NCI-H2171 treated with DMSO at 0.1 percent for 48 hours (cell line): ENCODE data around the gene BMPR2.
"Not testable (repeated sequence)": the region's sequence is repeated elsewhere in the genome, so short reads cannot be mapped to it uniquely, and the experiment has no call there.

Experiments
- DNase-seq: peaks from one replicate; lab custom pipeline; 2025; lab: John Stamatoyannopoulos, UW

Gene BMPR2

DNA sequence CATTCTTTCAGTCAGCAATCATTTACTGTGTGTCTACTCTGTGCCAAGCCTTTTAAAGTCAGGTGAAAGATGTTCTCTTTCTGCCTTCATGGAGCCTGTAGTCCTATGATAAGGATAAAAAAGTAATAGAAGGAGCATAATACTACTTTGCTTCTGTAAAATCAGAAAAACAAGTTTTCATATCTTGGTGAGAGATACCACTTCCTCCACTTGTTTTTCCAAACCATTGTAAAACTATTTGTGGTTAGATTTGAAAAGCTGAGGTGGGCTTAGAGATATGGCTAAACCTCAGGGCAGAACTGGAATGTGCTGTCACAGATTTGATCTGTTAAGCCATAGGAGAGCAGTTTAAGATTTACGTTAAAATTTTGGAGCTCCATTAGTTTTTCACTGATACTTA, 153.9 kb downstream of the BMPR2 start:
- no peak for DNase-seq

DNA sequence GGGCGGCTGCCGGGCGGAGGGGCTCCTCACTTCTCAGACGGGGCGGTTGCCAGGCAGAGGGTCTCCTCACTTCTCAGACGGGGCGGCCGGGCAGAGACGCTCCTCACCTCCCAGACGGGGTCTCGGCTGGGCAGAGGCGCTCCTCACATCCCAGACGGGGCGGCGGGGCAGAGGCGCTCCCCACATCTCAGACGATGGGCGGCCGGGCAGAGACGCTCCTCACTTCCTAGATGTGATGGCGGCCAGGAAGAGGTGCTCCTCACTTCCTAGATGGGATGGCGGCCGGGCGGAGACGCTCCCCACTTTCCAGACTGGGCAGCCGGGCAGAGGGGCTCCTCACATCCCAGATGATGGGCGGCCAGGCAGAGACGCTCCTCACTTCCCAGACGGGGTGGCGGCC, 159.2 kb downstream of the BMPR2 start:
- not testable (repeated sequence) for DNase-seq

DNA sequence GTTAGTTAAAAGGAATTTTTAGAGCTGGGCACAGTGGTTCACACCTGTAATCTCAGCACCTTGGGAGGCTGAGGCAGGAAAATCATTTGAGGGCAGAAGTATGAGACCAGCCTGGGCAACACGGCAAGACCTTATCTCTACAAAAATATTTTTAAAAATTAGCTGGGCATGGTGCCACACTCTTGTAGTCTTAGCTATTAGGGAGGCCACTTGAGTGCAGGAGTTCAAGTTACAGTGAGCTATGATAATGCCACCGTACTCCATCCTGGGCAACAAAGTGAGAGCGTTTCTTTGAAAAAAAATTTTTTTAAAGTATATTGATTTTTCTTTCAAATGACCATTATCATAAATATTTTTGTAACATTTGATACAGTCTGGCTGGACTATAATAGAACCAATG, 165.0 kb downstream of the BMPR2 start:
- peak; percentile 90 for DNase-seq

DNA sequence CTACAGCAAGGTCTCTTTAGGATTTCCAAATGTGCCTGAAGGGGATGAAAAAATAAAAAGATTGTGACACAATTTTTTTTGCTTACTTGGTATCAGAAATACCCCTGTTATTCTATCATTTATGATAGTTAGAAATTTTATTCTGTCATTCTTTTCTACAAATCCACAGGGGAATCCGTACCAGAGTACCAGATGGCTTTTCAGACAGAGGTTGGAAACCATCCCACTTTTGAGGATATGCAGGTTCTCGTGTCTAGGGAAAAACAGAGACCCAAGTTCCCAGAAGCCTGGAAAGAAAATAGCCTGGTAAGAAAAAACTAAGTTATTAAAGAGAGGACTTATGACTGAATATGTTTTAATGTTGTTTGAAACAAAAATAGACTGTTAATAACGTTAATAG, 166.0 kb downstream of the BMPR2 start:
- peak; percentile 89 for DNase-seq

DNA sequence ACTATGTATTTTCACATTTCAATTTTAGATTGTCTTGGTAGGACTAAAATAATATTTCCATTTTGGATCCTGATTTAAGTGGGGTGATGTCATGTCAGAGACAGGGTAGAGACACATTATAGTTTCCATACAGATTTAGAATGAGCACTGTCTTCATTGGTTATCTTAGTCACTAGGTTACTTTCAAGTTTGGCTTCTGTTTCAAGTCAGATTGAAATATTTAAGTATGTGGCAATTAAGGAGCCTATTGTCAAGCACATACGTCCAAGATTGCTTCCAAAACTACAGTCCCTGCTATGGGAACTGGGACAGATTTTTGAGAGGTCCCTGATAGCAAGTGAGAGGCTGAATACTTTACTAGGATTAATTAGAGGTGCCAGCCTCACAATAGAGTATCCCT, 169.4 kb downstream of the BMPR2 start:
- DNase-seq: peak; percentile 25

DNA sequence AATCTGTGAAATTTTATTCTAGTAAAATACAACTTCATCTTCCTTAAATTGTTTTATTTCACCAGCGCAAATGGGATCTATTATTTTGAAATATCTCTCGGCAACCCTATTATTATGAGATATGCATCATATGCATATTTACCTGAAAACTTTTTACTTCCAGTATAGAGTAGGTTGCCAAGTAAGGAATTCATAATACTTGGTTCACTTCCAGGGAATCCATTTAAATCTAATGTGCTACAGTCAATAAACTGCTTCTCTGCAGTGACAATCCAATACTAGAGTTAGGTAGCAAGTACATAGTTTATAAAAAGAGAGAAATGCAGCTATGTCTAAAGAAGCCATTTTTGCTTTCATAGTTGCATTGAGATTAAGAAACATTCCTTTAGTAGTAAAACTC, 169.8 kb downstream of the BMPR2 start:
- DNase-seq: no peak

DNA sequence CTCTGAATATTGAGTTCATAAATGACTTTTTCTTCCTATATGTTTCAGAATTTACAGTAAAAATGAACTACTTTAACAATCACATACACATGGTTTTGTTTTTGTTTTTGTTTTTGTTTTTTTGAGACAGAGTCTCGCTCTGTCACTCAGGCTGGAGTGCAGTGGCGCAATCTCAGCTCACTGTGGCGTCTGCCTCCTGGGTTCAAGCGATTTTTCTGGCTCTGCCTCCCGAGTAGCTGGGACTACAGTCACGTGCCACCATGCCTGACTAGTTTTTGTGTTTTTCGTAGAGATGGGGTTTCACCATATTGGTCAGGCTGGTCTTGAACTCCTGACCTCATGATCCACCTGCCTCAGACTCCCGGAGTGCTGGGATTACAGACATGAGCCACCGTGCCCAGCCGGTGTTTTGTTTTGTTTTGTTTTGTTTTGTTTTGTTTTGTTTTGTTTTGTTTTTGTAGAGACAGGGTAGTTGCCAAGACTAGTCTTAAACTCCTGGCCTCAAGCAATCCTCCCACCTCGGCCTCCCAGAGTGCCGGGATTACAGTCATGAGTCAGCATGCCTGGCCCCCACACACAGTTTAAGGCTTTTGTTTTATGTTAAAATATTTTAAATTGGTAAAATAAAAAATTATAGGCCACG, 170.5 kb downstream of the BMPR2 start:
- not testable (repeated sequence) for DNase-seq

DNA sequence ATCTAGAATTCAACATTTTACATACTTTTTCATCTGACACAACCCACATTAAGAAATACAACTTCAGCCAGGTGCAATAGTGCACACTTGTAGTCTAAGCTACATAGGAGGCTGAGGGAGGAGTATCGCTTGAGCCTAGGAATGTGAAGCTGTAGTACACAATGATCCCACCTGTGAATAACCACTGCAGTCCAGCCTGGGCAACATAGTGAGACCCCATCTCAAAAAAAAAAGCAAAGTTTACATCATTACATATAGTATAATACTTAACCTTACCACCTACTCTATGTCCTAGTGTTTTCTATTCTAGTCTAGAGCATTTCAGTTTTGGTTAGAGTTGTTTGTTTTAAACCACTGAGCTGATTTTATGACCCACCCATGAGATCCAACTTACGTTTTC, 172.1 kb downstream of the BMPR2 start:
- DNase-seq: no peak

DNA sequence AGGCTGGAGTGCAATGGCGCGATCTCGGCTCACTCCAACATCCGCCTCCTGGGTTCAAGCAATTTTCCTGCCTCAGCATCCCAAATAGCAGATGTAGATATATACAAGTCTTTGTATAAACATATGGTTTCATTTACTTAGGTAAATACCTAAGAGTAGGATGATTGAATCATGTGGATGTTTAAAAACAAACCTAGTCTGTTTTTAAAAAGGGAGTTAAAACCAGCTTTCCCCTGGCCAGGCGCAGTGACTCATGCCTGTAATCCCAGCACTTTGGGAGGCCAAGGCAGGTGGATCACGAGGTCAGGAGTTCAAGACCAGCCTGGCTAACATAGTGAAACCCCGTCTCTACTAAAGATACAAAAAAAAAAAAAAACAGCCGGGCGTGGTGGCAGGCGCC, 174.9 kb downstream of the BMPR2 start:
- peak; percentile 37 for DNase-seq

DNA sequence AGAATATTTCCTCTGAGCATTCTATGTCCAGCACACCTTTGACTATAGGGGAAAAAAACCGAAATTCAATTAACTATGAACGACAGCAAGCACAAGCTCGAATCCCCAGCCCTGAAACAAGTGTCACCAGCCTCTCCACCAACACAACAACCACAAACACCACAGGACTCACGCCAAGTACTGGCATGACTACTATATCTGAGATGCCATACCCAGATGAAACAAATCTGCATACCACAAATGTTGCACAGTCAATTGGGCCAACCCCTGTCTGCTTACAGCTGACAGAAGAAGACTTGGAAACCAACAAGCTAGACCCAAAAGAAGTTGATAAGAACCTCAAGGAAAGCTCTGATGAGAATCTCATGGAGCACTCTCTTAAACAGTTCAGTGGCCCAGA, 179.2 kb downstream of the BMPR2 start:
- DNase-seq: no peak

DNA sequence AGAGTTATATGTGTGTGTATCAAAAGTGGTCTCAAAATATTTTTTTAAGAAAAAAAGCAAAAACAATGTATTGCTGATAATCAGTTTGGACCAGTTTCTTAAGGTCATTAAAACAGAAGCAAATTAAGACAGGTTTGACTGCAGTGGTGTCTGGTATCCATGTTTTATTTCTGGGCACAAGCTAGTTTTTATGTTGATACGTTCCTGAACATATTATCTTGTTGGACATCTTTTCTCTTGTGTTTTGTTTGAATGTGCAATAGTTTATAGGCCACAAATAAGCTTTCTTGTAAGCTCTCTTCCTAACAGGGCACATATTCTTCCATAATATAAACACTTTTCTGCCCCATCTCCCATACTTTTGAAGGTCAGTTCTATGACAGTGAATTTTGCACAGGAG, 184.1 kb downstream of the BMPR2 start:
- DNase-seq: no peak

DNA sequence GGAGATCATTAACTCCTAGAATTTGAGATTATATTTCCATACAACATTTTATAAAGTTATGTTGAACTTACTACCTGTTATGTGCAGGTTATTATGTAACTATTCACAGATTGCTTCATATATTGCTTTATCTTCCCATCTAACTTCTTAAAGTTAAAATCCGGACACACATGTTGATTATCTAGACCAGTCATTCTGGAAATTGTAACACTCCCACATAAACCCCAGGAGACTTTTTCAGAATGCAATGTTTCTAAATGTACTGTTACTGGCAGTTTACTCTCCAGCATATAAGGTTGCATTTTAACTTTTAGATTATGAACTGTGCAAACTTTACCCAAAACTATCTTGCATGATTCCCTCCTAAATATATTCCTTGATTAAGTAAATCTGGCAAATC, 188.1 kb downstream of the BMPR2 start:
- no peak for DNase-seq

DNA sequence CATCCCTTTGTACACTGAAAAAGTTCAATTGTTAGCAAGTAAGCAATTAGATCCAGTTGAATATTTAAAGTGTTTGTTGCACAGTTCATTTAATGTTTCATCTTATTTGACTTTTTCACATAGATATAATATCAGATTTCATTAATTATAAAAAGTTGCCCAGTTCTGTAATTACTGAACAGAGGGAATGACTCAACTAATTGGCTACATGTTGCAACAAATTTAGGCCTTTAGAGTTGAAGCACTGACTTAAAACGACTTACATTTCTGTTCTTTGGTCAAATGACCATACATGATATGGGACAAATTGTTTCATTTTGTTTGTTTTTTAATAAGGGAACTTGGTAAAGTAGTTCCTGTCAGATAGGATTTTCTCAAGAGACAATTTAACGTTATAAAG, 190.2 kb downstream of the BMPR2 start:
- no peak for DNase-seq

DNA sequence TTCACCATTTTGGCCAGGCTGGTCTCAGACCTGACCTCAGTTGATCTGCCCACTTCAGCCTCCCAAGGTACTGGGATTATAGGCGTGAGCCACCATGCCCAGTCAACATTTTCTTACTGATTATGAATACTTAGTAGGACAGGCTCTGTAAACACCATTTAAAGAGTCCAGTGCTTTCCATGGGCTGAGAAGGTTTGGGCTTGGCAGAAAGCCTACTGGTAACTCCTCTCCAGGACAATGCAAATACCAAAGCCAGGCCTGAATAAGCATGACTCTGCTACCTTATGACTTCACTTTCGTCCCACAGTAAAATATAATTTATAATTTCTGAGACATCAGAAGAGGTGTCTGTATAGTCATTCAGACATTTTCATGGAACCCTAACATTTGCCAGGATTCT, 198.4 kb downstream of the BMPR2 start:
- DNase-seq: no peak

DNA sequence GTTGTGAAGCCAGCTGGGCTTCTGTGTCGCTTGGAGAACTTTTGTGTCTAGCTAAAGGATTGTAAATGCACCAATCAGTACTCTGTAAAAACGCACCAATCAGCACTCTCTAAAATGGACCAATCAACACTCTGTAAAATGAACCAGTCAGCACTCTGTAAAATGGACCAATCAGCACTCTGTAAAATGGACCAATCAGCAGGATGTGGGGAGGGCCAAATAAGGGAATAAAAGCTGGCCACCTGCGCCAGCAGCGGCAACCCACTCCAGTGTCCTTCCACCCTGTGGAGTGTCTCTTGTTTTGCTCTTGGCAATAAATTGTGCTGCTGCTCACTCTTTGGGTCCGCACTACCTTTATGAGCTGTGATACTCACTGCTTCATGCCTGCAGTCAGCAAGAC, 199.1 kb downstream of the BMPR2 start:
- not testable (repeated sequence) for DNase-seq

DNA sequence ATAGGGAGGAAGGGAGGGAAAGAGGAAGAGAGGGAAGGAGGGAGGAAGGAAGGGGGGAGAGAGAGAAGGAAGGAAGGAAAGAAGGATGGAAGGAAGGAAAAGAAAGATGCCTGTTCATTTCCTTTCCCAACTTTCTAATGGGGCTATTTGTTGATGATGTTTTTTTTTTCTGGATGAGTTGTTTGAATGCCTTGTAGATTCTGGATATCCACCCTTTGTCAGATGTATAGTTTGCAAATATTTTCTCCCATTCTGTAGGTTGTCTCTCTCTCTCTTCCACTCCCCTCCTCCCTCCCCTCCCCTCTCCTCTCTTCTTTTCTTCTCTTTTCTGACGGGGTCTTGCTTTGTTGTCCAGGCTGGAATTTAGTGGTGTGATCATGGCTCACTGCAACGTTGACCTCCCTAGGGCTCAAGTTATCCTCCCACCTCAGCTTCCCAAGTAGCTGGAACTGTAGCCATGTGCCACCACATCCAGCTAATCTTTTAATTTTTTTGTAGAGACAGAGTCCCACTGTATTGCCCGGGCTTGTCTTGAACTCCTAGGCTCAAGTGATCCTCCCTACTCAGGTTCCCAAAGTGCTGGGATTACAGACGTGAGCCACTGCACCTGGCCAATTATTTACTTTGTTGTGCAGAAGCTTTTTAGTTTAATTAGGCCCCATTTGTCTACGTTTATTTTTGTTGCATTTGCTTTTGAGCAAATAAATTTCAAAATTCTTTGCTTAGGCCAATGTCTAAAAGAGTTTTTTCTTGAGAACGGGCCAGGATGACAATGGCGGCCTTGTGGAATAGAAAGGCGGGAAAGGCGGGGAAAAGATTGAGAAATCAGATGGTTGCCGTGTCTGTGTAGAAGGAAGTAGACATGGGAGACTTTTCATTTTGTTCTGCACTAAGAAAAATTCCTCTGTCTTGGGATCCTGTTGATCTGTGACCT, 201.4 kb downstream of the BMPR2 start:
- peak; percentile 91 for DNase-seq

DNA sequence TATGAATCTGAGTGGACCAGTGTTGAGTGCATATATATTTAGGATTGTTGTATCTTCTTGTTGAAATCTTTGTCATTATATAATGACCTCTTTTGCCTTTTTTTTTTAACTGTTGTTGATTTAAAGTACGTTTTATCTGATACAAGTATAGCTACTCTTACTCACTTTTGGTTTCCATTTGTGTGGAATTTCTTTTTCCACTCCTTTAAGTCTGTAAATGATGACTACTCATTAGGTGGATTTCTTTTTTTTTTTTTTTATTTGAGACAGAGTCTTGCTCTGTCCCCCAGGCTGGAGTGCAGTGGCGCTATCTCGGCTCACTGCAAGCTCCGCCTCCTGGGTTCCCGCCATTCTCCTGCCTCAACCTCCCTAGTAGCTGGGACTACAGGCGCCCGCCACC, 206.7 kb downstream of the BMPR2 start:
- DNase-seq: not testable (repeated sequence)

DNA sequence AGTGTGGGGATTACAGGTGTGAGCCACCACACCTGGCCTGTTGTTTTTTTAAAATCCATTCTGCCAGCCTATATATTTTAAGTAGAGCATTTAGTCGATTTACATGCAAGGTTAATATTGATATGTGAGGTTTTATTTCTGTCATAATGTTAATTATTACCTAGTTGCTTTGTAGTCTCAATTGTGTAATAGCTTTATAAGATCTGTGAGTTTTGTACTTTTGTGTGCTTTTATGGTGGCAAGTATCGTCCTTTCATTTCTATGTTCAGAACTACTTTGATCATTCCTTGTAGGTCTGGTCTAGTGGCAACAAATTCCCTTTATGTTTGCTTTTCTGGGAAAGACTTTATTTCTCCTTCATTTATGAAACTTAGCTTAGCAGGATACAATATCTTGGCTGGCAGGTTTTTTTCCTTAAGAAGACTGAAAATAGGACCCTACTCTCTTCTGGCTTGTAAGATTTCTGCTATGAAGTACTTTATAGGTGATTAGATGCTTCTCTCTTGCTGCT, 207.6 kb downstream of the BMPR2 start:
- DNase-seq: no peak

DNA sequence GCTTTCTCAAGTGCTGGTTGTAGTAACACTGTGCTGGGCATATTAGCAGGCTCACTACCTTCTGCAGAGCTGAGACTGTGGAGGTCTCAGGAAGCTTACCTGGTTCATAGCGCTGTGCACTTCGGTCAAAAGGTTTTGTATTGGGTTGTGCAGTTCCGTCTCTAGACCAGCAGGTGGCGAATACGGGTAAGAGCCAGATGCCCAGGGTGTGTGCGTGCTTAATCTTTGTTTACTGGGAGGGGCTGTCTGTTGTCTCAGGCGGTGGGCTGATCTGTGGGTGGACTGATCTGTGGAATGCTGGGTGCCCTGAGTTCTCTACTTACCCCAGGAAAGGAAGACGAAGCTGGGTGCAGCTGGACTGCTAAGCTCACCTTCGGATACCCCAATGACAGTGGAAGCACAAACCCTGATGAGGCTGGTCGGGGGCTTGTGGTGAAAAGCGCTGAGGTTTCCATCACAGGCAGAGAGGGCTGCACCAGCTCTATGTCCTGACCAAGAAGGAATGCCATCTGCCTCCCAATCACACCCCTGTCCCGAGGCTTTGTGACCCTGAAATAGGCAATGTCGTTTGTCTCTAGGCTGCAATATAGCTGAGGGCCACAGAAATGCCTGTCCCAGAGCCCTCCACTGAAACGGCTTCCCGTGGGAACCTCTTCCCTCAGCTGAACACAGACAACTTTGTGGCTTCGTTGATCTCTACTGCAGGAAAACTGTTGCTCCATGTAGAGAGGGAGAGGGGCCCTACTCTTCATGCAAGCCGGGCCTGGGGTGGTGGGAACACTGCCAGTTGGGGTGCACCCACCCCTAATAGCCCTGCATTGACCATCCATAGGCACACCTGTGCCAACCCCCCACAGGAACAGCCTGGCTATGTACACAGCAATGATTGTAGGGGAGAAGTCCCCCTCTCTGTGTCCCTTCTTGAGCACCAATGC, 212.8 kb downstream of the BMPR2 start:
- DNase-seq: peak; percentile 93

DNA sequence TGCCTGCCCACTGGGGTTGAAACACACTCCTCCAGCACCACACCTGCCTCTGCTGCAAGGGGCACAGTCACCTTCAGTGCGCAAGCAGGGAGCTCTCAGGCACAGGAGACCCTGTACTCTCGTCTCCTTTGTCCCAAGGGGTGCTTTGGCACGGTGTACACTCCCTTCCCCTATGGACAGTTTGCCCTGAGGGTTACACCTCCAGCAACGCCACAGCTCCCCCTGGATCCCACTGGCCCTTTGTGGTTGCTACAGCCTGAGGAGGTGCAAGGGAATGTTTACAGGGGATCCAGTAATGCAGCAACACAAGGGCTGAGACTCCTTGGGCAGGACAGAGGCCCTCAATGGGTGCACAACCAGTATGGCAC, 213.4 kb downstream of the BMPR2 start:
- DNase-seq: no peak

DNA sequence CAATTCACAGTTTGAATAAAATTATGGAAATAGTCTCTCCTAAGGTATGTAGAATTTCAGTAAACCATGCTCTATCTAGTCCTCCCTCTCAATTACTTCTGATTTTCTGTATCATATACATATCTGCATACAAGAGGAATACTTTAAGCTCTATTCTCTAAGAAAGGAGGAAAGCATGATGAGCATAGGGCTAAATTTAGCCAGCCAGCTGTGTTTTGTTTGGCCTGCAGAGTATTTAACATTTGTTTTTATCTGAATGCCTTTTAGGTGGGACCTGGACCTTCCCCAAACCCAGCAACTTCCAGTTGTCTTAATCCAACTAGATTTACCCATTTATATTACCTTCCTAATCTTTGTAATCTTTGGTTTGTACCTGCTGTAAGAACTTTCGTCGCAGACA, 216.4 kb downstream of the BMPR2 start:
- DNase-seq: no peak

DNA sequence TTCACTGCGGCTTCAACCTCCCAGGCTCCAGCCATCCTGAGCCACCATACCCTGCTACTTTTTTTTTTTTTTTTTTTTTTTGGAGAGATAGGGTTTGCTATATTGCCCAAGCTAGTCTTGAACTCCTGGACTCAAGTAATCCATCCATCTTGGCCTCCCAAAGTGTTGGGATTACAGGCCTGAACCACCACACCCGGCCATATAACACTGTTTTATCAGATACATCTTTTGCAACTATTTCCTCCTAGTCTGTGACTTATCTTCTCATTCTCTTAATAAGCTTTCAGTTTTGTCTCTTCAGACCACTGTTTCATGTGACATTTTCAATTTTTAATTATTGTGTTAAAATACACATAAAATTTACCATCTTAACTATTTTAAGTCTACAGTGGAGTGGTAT, 223.0 kb downstream of the BMPR2 start:
- DNase-seq: no peak
